Measurements from ENCODE around the gene C8G. TPM values are rescaled to one million over a fixed set of nuclear protein-coding genes. Genes with fewer than 3 reads are reported as not detected.

Gene C8G
- total and polyA plus RNA-seq, 2 of the 4 experiments (the other 2 are of a cell fraction) = 0.80 TPM; not detected in 1

- POLR2A ChIA-PET (ENCODE audit: unreplicated experiment) = interaction anchor here (0.5 kb wide), 1 partner anchor 199 kb away, joined by 3 read pairs; no protein-coding TSS in a partner anchor
- TF ChIP-seq CTCF (conservative IDR thresholded peaks at IDR 0.05; ENCODE audit: low read depth, low read length) (no peak), USF2 (IDR thresholded peaks at IDR 0.05; ENCODE audit: low read depth, low read length) (no peak), SMC3 (IDR thresholded peaks at IDR 0.05; ENCODE audit: low read depth, low read length) (no peak), MXI1 (IDR thresholded peaks at IDR 0.05; ENCODE audit: borderline replicate concordance, low read depth, low read length) (no peak), MAFK (IDR thresholded peaks at IDR 0.05; ENCODE audit: low read depth, low read length) (no peak), CEBPB (IDR thresholded peaks at IDR 0.05; ENCODE audit: low read depth, low read length) (no peak), POLR2A (IDR thresholded peaks at IDR 0.05; ENCODE audit: low read depth, low read length) (no peak), FOS (IDR thresholded peaks at IDR 0.05; ENCODE audit: low read depth, low read length) (no peak), ELK1 (IDR thresholded peaks at IDR 0.05; ENCODE audit: borderline replicate concordance, low read depth, low read length) (no peak), RFX5 (IDR thresholded peaks at IDR 0.05; ENCODE audit: low read depth, low read length) (no peak), MAZ (IDR thresholded peaks at IDR 0.05; ENCODE audit: borderline replicate concordance, low read depth, low read length) (no peak), CHD1 (IDR thresholded peaks at IDR 0.05; ENCODE audit: low read depth, low read length) (no peak), NFE2L2 (IDR thresholded peaks at IDR 0.05; ENCODE audit: low read depth, low read length) (no peak), RCOR1 (IDR thresholded peaks at IDR 0.05; ENCODE audit: insufficient replicate concordance, low read length) (no peak)
- Histone ChIP-seq H3K27ac (ENCODE audit: insufficient read depth, low read length) (no peak overlapping the region), H3K27me3 (ENCODE audit: control insufficient read depth, insufficient read depth, low read length) (no peaks in the 10 kb centered on the region), H3K9ac (ENCODE audit: low read depth, low read length) (no peak overlapping the region), H3K4me1 (ENCODE audit: control insufficient read depth, insufficient read depth, low read length) (no peaks in the 10 kb centered on the region), H4K5ac (ENCODE audit: low read depth, low read length) (no peak overlapping the region), H3K23ac (ENCODE audit: low read depth, low read length) (no peak overlapping the region), H2AK9ac (replicated peaks; ENCODE audit: low read depth, low read length, poor library complexity) (peak overlapping the region; percentile 28), H3K9me1 (ENCODE audit: insufficient read depth, low read length) (no peaks in the 10 kb centered on the region), H2BK120ac (ENCODE audit: low read depth, low read length) (no peak overlapping the region), H4K20me1 (ENCODE audit: insufficient read depth, low read length) (peaks cover 3% of the 10 kb centered on the region), H2AK5ac (ENCODE audit: low read depth, low read length) (no peak overlapping the region), H3K4ac (ENCODE audit: low read depth, low read length) (no peak overlapping the region), H3K36me3 (ENCODE audit: control insufficient read depth, insufficient read depth, low read length) (peaks cover 35% of the 10 kb centered on the region), H2BK5ac (ENCODE audit: low read depth, low read length, poor library complexity, severe bottlenecking) (no peak overlapping the region), H3K9me3 (ENCODE audit: control insufficient read depth, insufficient read depth, low read length) (no peaks in the 10 kb centered on the region), H3K14ac (replicated peaks; ENCODE audit: low read depth, low read length) (no peak overlapping the region), H4K8ac (ENCODE audit: low read depth in 2 of 2, low read length in 2 of 2) (no peak overlapping the region), H4K91ac (ENCODE audit: insufficient read depth, low read depth, low read length) (no peak overlapping the region), H2BK15ac (ENCODE audit: low read depth, low read length) (no peak overlapping the region), H3K18ac (ENCODE audit: low read depth, low read length) (no peak overlapping the region), H3K4me2 (ENCODE audit: low read depth, low read length) (no peak overlapping the region), H3K79me1 (ENCODE audit: low read depth in 1 of 2, low read length in 2 of 2) (peaks cover 6 to 14% of the 10 kb centered on the region in 2 experiments; a peak in 3 of 4 replicates), H2AFZ (replicated peaks; ENCODE audit: low read length, poor library complexity) (no peak overlapping the region), H3K56ac (ENCODE audit: extremely low read depth, insufficient read depth, low read length) (no peak overlapping the region), H3K4me3 (ENCODE audit: insufficient read depth, low read depth, low read length) (no peak overlapping the region), H2BK20ac (ENCODE audit: low read depth, low read length) (no peak overlapping the region)
- in situ Hi-C loops (cut with MboI; ENCODE audit: low sequenced_read_pairs) = no loop called here
- WGBS, 2 experiments (ENCODE audit: extremely low coverage in 2 of 2, insufficient read length in 1 of 2) = 96% methylated on average over 6 of the region's 14 CpGs; no CpG with 5 or more reads in 1 of the 2 experiments
- no peak for DNase-seq
- dilution Hi-C loops (cut with HindIII; ENCODE audit: low sequenced_read_pairs, unreplicated experiment) = no loop called here
- no peak for ATAC-seq (ENCODE audit: low read depth)
- CTCF ChIA-PET = no interaction called here
- no TSS peak for BruUV-seq (replicated peaks)
- intact Hi-C loops (cut with micrococcal nuclease) = no loop called here
Measured at GRCh38 chr9:136920734-136921231, 24.3 kb upstream of the C8G start.

All from IMR-90 (cell line).